A549 (cell line): ENCODE results near the gene OTOS. TPM values are rescaled to one million over a fixed set of nuclear protein-coding genes. Genes with fewer than 3 reads are reported as not detected.

Experiments used
- ATAC-seq, 2 experiments: fragments of 200-7000 bp in 1 of 2; fragments of >200 bp in 1 of 2; cut with Nextera tagmentation in 1 of 2; cut with Tn5 transposase in 1 of 2; 3 replicates each; pipeline versions ENCODE4 v1.8.0 to v1.9.1; 2018 to 2020; ENCODE audit warnings: mild to moderate bottlenecking in 1 of 2, moderate library complexity in 1 of 2
- CTCF ChIA-PET: fragments of 300-600 bp; sonication (Branson Sonifier 250); formaldehyde crosslinking; extraction: SDS; loops from one replicate; lab custom pipeline; 2021; ENCODE audit warnings: antibody characterized with exemption, inconsistent platforms; lab: Yijun Ruan, JAX
- POLR2A ChIA-PET: fragments of 350-600 bp; formaldehyde crosslinking; extraction: SDS; loops from one replicate; lab custom pipeline; 2021; ENCODE audit warnings: antibody characterized with exemption, inconsistent platforms; lab: Yijun Ruan, JAX
- DNase-seq, 2 experiments: peaks; one replicate each; pipeline versions ENCODE4 v3.0.0 to v3.0.0-alpha.2; 2011 to 2016; ENCODE audit warnings: low read depth in 1 of 2, low spot score in 1 of 2
- FAIRE-seq: peaks from 2 replicates; lab custom pipeline; 2011; peaks lifted over from hg19 to GRCh38; lab: Jason Lieb, UNC
- H3K27ac ChIP-seq, 2 experiments: fragments of >200 bp; sonication (Bioruptor Twin); formaldehyde crosslinking; 3 replicates each; pipeline ENCODE4 v1.5.1; 2016 to 2017
- H3K4me1 ChIP-seq: fragments of >200 bp; sonication (Bioruptor Twin); formaldehyde crosslinking; 3 replicates; pipeline ENCODE4 v1.6.1; 2016
- H3K4me2 ChIP-seq: fragments of >200 bp; sonication (Bioruptor Twin); formaldehyde crosslinking; 3 replicates; pipeline ENCODE4 v1.6.1; 2016
- H3K4me3 ChIP-seq: fragments of >200 bp; sonication (Bioruptor Twin); formaldehyde crosslinking; 3 replicates; pipeline ENCODE4 v1.5.1; 2016
- H3K9me3 ChIP-seq: fragments of >200 bp; sonication (Bioruptor Twin); formaldehyde crosslinking; 3 replicates; pipeline ENCODE4 v1.6.1; 2016
- CBX8 ChIP-seq: fragments of 200-600 bp; sonication (generic); IDR thresholded peaks from 2 replicates; pipeline ENCODE4 v1.6.1; 2016
- CHD2 ChIP-seq: fragments of 150-350 bp; IDR thresholded peaks from 2 replicates; pipeline ENCODE4 v1.6.1; 2014; ENCODE audit warnings: low read length; ENCODE audit not compliant: partially characterized antibody
- CTCF ChIP-seq: fragments of >200 bp; sonication (Bioruptor Twin); formaldehyde crosslinking; IDR thresholded peaks from 3 replicates; pipeline ENCODE4 v1.5.1; 2016
- EHF ChIP-seq: fragments of 250-450 bp; sonication (Bioruptor Pico); IDR thresholded peaks from 2 replicates; pipeline ENCODE4 v1.5.0; 2020; ENCODE audit warnings: mild to moderate bottlenecking
- EHMT2 ChIP-seq: fragments of 200-600 bp; sonication (generic); IDR thresholded peaks from 2 replicates; pipeline ENCODE4 v1.6.1; 2016; ENCODE audit warnings: antibody characterized with exemption, low read depth, mild to moderate bottlenecking, moderate library complexity
- FOSB ChIP-seq: fragments of 250-450 bp; sonication (Bioruptor Pico); IDR thresholded peaks from 2 replicates; pipeline ENCODE4 v1.5.0; 2020; ENCODE audit warnings: mild to moderate bottlenecking, moderate library complexity
- FOSL2 ChIP-seq, 2 experiments: fragments of 450-650 bp in 1 of 2; fragments of >200 bp in 1 of 2; sonication (Bioruptor Twin) in 1 of 2; formaldehyde crosslinking; IDR thresholded peaks; 2 replicates each; pipeline versions ENCODE4 v1.5.0 to v1.6.1; 2016 to 2020; ENCODE audit warnings: mild to moderate bottlenecking in 1 of 2, moderate library complexity in 1 of 2
- FOXS1 ChIP-seq: fragments of 250-450 bp; sonication (Bioruptor Pico); IDR thresholded peaks from 2 replicates; pipeline ENCODE4 v1.5.0; 2020; ENCODE audit warnings: mild to moderate bottlenecking, moderate library complexity
- HOXB13 ChIP-seq: fragments of 250-450 bp; sonication (Bioruptor Pico); IDR thresholded peaks from 2 replicates; pipeline ENCODE4 v1.5.0; 2020; ENCODE audit warnings: low read depth, mild to moderate bottlenecking, moderate library complexity
- JUN ChIP-seq, 2 experiments: fragments of >200 bp; sonication (Bioruptor Twin); formaldehyde crosslinking; IDR thresholded peaks; 2 replicates in 1 of 2; 3 replicates in 1 of 2; pipeline ENCODE4 v1.6.1; 2016 to 2017
- JUNB ChIP-seq: fragments of >200 bp; sonication (Bioruptor Twin); formaldehyde crosslinking; IDR thresholded peaks from 2 replicates; pipeline ENCODE4 v1.6.1; 2016
- KDM1A ChIP-seq: fragments of 200-600 bp; sonication (generic); IDR thresholded peaks from 2 replicates; pipeline ENCODE4 v1.6.1; 2016; ENCODE audit warnings: low read depth, mild to moderate bottlenecking
- KDM5A ChIP-seq: fragments of 200-600 bp; sonication (generic); IDR thresholded peaks from 2 replicates; pipeline ENCODE4 v1.6.1; 2016; ENCODE audit warnings: antibody characterized with exemption, mild to moderate bottlenecking
- MAZ ChIP-seq: fragments of 150-350 bp; IDR thresholded peaks from 2 replicates; pipeline ENCODE4 v1.6.1; 2014; ENCODE audit warnings: antibody characterized with exemption, low read depth, low read length, borderline replicate concordance
- MYC ChIP-seq: IDR thresholded peaks from 2 replicates; pipeline ENCODE4 v1.6.1; 2012; ENCODE audit warnings: mild to moderate bottlenecking, inconsistent platforms, low read length, improper control_type of control experiment, borderline replicate concordance
- NFE2L2 ChIP-seq: fragments of 150-350 bp; conservative IDR thresholded peaks from 2 replicates; pipeline ENCODE4 v1.6.1; 2014; ENCODE audit warnings: low read length
- NPAS2 ChIP-seq: fragments of 250-450 bp; sonication (Bioruptor Pico); IDR thresholded peaks from 2 replicates; pipeline ENCODE4 v1.8.0; 2022; ENCODE audit warnings: mild to moderate bottlenecking, moderate library complexity, borderline replicate concordance
- NR3C1 ChIP-seq: fragments of >200 bp; sonication (Bioruptor Twin); formaldehyde crosslinking; IDR thresholded peaks from 3 replicates; pipeline ENCODE4 v1.6.1; 2017
- PBX3 ChIP-seq: IDR thresholded peaks from 2 replicates; pipeline ENCODE4 v1.6.1; 2012
- POLR2A ChIP-seq: IDR thresholded peaks from 2 replicates; pipeline ENCODE4 v1.6.1; 2012; ENCODE audit warnings: mild to moderate bottlenecking, low read length
- RAD21 ChIP-seq, 2 experiments: fragments of >200 bp in 1 of 2; sonication (Bioruptor Twin) in 1 of 2; formaldehyde crosslinking in 1 of 2; IDR thresholded peaks in 1 of 2; conservative IDR thresholded peaks in 1 of 2; 2 replicates in 1 of 2; 3 replicates in 1 of 2; pipeline ENCODE4 v1.6.1; 2012 to 2018; ENCODE audit warnings: inconsistent platforms in 1 of 2
- RCOR1 ChIP-seq: fragments of 150-350 bp; IDR thresholded peaks from 2 replicates; pipeline ENCODE4 v1.6.1; 2014; ENCODE audit warnings: antibody characterized with exemption, low read length, low read depth
- SMC3 ChIP-seq: fragments of >200 bp; sonication (Bioruptor Twin); formaldehyde crosslinking; IDR thresholded peaks from 3 replicates; pipeline ENCODE4 v1.6.1; 2018; ENCODE audit warnings: inconsistent platforms
- SREBF2 ChIP-seq: fragments of 450-650 bp; IDR thresholded peaks from 2 replicates; pipeline ENCODE4 v1.6.1; 2014; ENCODE audit warnings: mild to moderate bottlenecking, moderate library complexity
- TFCP2L1 ChIP-seq: fragments of 250-450 bp; sonication (Bioruptor Pico); IDR thresholded peaks from 2 replicates; pipeline ENCODE4 v1.5.0; 2021; ENCODE audit warnings: mild to moderate bottlenecking
- ZC3H11A ChIP-seq: fragments of 450-650 bp; IDR thresholded peaks from 2 replicates; pipeline ENCODE4 v1.6.1; 2014; ENCODE audit warnings: antibody characterized with exemption, mild to moderate bottlenecking
- ZSCAN20 ChIP-seq: fragments of 250-450 bp; sonication (Bioruptor Pico); IDR thresholded peaks from 2 replicates; pipeline ENCODE4 v1.8.0; 2022; ENCODE audit warnings: mild to moderate bottlenecking, moderate library complexity
- WGBS: methylation state at CpG from one replicate; pipeline ENCODE4 v1.1.6; 2017; ENCODE audit errors: missing lambda C conversion rate; 5-methylcytosine and 5-hydroxymethylcytosine counted together
- polyA plus RNA-seq, 4 experiments: library from polyadenylated mRNA; depleted of rRNA in 3 of 4; stranded (reverse); fragments of >200 nt; fragmentation: RNase III in 1 of 4; extraction: RNeasy Plus Mini Kit Qiagen cat#74134 plus additional on column Dnase treatment in 1 of 4; gene quantifications; 2 replicates in 3 of 4; 3 replicates in 1 of 4; pipeline ENCODE4 v1.2.3, GENCODE V29; 2011 to 2017
- TF ChIP-seq, protein P1 (sequence below): fragments of >200 bp; sonication (Bioruptor Twin); formaldehyde crosslinking; IDR thresholded peaks from 2 replicates; pipeline ENCODE4 v1.6.1; 2016
- TF ChIP-seq, protein P2 (sequence below): fragments of 200-600 bp; sonication (generic); IDR thresholded peaks from 2 replicates; pipeline ENCODE4 v1.6.1; 2016; ENCODE audit warnings: antibody characterized with exemption, mild to moderate bottlenecking, moderate library complexity

Gene OTOS
- polyA plus RNA-seq, 2 of the 4 experiments (the other 2 are of a cell fraction): not detected

GRCh38 chr2:240168041-240168440 is 27.6 kb upstream of the OTOS start:
- Histone ChIP-seq H3K27ac (no peak overlapping the region), H3K4me1 (no peaks in the 10 kb centered on the region)
- WGBS: 36% methylated on average over 8 of the region's 18 CpGs
- ATAC-seq (no peak), DNase-seq (no peak)
- POLR2A ChIA-PET: no interaction called here
- no peak for TF ChIP-seq RAD21 (conservative IDR thresholded peaks at IDR 0.05 in 1 of 2, IDR thresholded peaks at IDR 0.05 in 1 of 2)
- no peak for TF ChIP-seq MYC
- TF ChIP-seq, protein P1, sequence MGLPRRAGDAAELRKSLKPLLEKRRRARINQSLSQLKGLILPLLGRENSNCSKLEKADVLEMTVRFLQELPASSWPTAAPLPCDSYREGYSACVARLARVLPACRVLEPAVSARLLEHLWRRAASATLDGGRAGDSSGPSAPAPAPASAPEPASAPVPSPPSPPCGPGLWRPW: no peak
- TF ChIP-seq CHD2: no peak
- no peak for TF ChIP-seq SMC3
- TF ChIP-seq SREBF2: no peak
- TF ChIP-seq JUNB: no peak
- TF ChIP-seq FOXS1: no peak
- no peak for TF ChIP-seq CBX8
- no peak for TF ChIP-seq ZSCAN20 (CRISPR knock-in tag)
- no peak for TF ChIP-seq JUN (IDR thresholded peaks at IDR 0.05)
- no peak for TF ChIP-seq NPAS2 (CRISPR knock-in tag)
- no peak for TF ChIP-seq KDM5A
- TF ChIP-seq NR3C1: no peak
- TF ChIP-seq MAZ: no peak
- no peak for TF ChIP-seq NFE2L2
- TF ChIP-seq TFCP2L1: no peak
- TF ChIP-seq, all 56 proteins: peak for 0
- CTCF ChIA-PET: interaction anchor here (0.6 to 1.5 kb wide), 2 partner anchors 25 to 1332 kb away, joined by 3 to 4 read pairs; no protein-coding TSS in a partner anchor
- FAIRE-seq: no peak
- Histone ChIP-seq H3K9me3 (no peaks in the 10 kb centered on the region), H3K4me3 (no peak overlapping the region), H3K4me2 (no peak overlapping the region)

GRCh38 chr2:240167588-240167880 is 27.1 kb upstream of the OTOS start:
- DNase-seq: no peak
- TF ChIP-seq RAD21 (conservative IDR thresholded peaks at IDR 0.05 in 1 of 2, IDR thresholded peaks at IDR 0.05 in 1 of 2) (no peak), NR3C1 (no peak), PBX3 (no peak), RCOR1 (no peak), HOXB13 (no peak), FOXS1 (no peak), EHMT2 (no peak), POLR2A (no peak), ZC3H11A (no peak), EHF (CRISPR knock-in tag) (no peak), SMC3 (no peak), KDM1A (no peak), CTCF (no peak), JUNB (no peak), FOSL2 (IDR thresholded peaks at IDR 0.05) (no peak), FOSL2 (CRISPR knock-in tag; IDR thresholded peaks at IDR 0.05) (no peak), ZSCAN20 (CRISPR knock-in tag) (no peak), NFE2L2 (no peak), FOSB (no peak)
- TF ChIP-seq, protein P2, sequence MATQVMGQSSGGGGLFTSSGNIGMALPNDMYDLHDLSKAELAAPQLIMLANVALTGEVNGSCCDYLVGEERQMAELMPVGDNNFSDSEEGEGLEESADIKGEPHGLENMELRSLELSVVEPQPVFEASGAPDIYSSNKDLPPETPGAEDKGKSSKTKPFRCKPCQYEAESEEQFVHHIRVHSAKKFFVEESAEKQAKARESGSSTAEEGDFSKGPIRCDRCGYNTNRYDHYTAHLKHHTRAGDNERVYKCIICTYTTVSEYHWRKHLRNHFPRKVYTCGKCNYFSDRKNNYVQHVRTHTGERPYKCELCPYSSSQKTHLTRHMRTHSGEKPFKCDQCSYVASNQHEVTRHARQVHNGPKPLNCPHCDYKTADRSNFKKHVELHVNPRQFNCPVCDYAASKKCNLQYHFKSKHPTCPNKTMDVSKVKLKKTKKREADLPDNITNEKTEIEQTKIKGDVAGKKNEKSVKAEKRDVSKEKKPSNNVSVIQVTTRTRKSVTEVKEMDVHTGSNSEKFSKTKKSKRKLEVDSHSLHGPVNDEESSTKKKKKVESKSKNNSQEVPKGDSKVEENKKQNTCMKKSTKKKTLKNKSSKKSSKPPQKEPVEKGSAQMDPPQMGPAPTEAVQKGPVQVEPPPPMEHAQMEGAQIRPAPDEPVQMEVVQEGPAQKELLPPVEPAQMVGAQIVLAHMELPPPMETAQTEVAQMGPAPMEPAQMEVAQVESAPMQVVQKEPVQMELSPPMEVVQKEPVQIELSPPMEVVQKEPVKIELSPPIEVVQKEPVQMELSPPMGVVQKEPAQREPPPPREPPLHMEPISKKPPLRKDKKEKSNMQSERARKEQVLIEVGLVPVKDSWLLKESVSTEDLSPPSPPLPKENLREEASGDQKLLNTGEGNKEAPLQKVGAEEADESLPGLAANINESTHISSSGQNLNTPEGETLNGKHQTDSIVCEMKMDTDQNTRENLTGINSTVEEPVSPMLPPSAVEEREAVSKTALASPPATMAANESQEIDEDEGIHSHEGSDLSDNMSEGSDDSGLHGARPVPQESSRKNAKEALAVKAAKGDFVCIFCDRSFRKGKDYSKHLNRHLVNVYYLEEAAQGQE: no peak
- TF ChIP-seq, protein P1: no peak
- no peak overlapping the region for H3K27ac ChIP-seq
- H3K9me3 ChIP-seq: no peaks in the 10 kb centered on the region
- no peak for ATAC-seq
- no peak for FAIRE-seq
- H3K4me1 ChIP-seq: no peaks in the 10 kb centered on the region
- H3K4me3 ChIP-seq: no peak overlapping the region
- ChIA-PET POLR2A (no interaction called here), CTCF (interaction anchor here (0.7 to 1.5 kb wide), 3 partner anchors 22 to 25 kb away, joined by 3 to 4 read pairs (median 3); no protein-coding TSS in a partner anchor)
- no peak overlapping the region for H3K4me2 ChIP-seq
- 79% methylated on average over 5 of the region's 9 CpGs for WGBS
